Osteoblast (primary cell): ENCODE results near the gene CD300C. TPM values are rescaled to one million over a fixed set of nuclear protein-coding genes. Genes with fewer than 3 reads are reported as not detected.
"Not testable (repeated sequence)": the region's sequence is repeated elsewhere in the genome, so short reads cannot be mapped to it uniquely, and the experiment has no call there.

Experiments used
- DNase-seq: peaks from one replicate; pipeline ENCODE4 v3.0.0; 2011; ENCODE audit warnings: low spot score, mixed read lengths; ENCODE audit not compliant: insufficient read length; ENCODE audit errors: missing footprints
- H2AFZ ChIP-seq: 2 replicates; pipeline ENCODE4 v1.6.0; 2011; ENCODE audit warnings: mild to moderate bottlenecking, low read length
- H3K27ac ChIP-seq: 2 replicates; pipeline ENCODE4 v1.5.1; 2011; ENCODE audit warnings: mild to moderate bottlenecking, low read depth, low read length, moderate library complexity
- H3K27me3 ChIP-seq: 2 replicates; pipeline ENCODE4 v1.6.0; 2012; ENCODE audit warnings: mild to moderate bottlenecking, control low read depth, inconsistent platforms, low read length, moderate library complexity; ENCODE audit not compliant: insufficient read depth
- H3K36me3 ChIP-seq: 2 replicates; pipeline ENCODE4 v1.5.1; 2011; ENCODE audit warnings: mild to moderate bottlenecking, low read length, control low read depth, moderate library complexity; ENCODE audit not compliant: insufficient read depth
- H3K4me1 ChIP-seq: 2 replicates; pipeline ENCODE4 v1.5.1; 2011; ENCODE audit warnings: mild to moderate bottlenecking, low read length, control low read depth, moderate library complexity; ENCODE audit not compliant: insufficient read depth
- H3K4me2 ChIP-seq: 2 replicates; pipeline ENCODE4 v1.6.0; 2011; ENCODE audit warnings: mild to moderate bottlenecking, low read length; ENCODE audit not compliant: insufficient read depth
- H3K4me3 ChIP-seq: fragments of 200-600 bp; sonication (generic); 3 replicates; pipeline ENCODE4 v1.5.1; 2012; ENCODE audit warnings: mild to moderate bottlenecking, low read length, inconsistent platforms; ENCODE audit not compliant: insufficient read depth
- H3K79me2 ChIP-seq: 2 replicates; pipeline ENCODE4 v1.6.0; 2012; ENCODE audit warnings: mild to moderate bottlenecking, low read length, control low read depth, inconsistent platforms; ENCODE audit not compliant: insufficient read depth
- H3K9me3 ChIP-seq: 2 replicates; pipeline ENCODE4 v1.5.1; 2011; ENCODE audit warnings: low read depth, low read length, control low read depth
- H4K20me1 ChIP-seq: 2 replicates; pipeline ENCODE4 v1.6.0; 2012; ENCODE audit warnings: mild to moderate bottlenecking, low read length, control low read depth; ENCODE audit not compliant: insufficient read depth
- CTCF ChIP-seq: IDR thresholded peaks from 2 replicates; pipeline ENCODE4 v1.5.1; 2011; ENCODE audit warnings: mild to moderate bottlenecking, low read depth, low read length, moderate library complexity; ENCODE audit errors: extremely low read depth
- total RNA-seq: library from RNA; depleted of rRNA; stranded (reverse); fragments of >200 nt; gene quantifications from 2 replicates; pipeline ENCODE4 v1.2.3, GENCODE V29; 2012

The CD300C gene
- total RNA-seq, 1 donor: not detected

- no peak for DNase-seq
- Histone ChIP-seq H3K4me2 (no peak overlapping the region), H2AFZ (no peak overlapping the region), H3K4me3 (no peak overlapping the region), H3K79me2 (no peaks in the 10 kb centered on the region), H3K27me3 (peaks cover 5% of the 10 kb centered on the region), H3K9me3 (no peaks in the 10 kb centered on the region), H3K27ac (no peak overlapping the region), H4K20me1 (no peaks in the 10 kb centered on the region), H3K4me1 (no peaks in the 10 kb centered on the region), H3K36me3 (no peaks in the 10 kb centered on the region)
- no peak for TF ChIP-seq CTCF
Observed at GRCh38 chr17:74561586-74561985, 15.7 kb upstream of the CD300C start.

GRCh38 chr17:74558882-74559519, 13.1 kb upstream of the CD300C start:
- no peak overlapping the region for H3K4me3 ChIP-seq
- no peak for DNase-seq
- H3K4me2 ChIP-seq: no peak overlapping the region
- H2AFZ ChIP-seq: no peak overlapping the region
- H4K20me1 ChIP-seq: no peaks in the 10 kb centered on the region
- peaks cover 3% of the 10 kb centered on the region for H3K4me1 ChIP-seq
- no peak overlapping the region for H3K27ac ChIP-seq
- TF ChIP-seq CTCF: no peak
- H3K36me3 ChIP-seq: no peaks in the 10 kb centered on the region
- H3K9me3 ChIP-seq: no peaks in the 10 kb centered on the region
- no peaks in the 10 kb centered on the region for H3K27me3 ChIP-seq
- H3K79me2 ChIP-seq: no peaks in the 10 kb centered on the region

GRCh38 chr17:74558402-74558801, 12.5 kb upstream of the CD300C start:
- H4K20me1 ChIP-seq, DNase-seq, H3K4me1 ChIP-seq, H3K9me3 ChIP-seq, H2AFZ ChIP-seq, H3K4me3 ChIP-seq, H3K4me2 ChIP-seq, H3K27ac ChIP-seq, H3K27me3 ChIP-seq, H3K36me3 ChIP-seq, H3K79me2 ChIP-seq: not testable (repeated sequence)

GRCh38 chr17:74555427-74555940, 9.6 kb upstream of the CD300C start:
- Histone ChIP-seq H3K4me2 (no peak overlapping the region), H3K79me2 (no peaks in the 10 kb centered on the region), H4K20me1 (no peaks in the 10 kb centered on the region), H3K36me3 (no peaks in the 10 kb centered on the region), H2AFZ (no peak overlapping the region), H3K4me1 (peaks cover 3% of the 10 kb centered on the region), H3K27ac (no peak overlapping the region), H3K27me3 (peaks cover 7% of the 10 kb centered on the region), H3K9me3 (no peaks in the 10 kb centered on the region), H3K4me3 (no peak overlapping the region)
- no peak for DNase-seq
- no peak for TF ChIP-seq CTCF
